HepG2 (cell line): ENCODE data around the gene PRRC2A. TPM values are rescaled to one million over a fixed set of nuclear protein-coding genes. Genes with fewer than 3 reads are reported as not detected.

Source experiments
- AGO1 ChIP-seq: fragments of 200-400 bp; formaldehyde crosslinking; IDR thresholded peaks from 2 replicates; pipeline ENCODE4 v1.6.1; 2017; ENCODE audit warnings: mild to moderate bottlenecking, low read depth, low read length, moderate library complexity; ENCODE audit not compliant: poor library complexity, severe bottlenecking
- AHR ChIP-seq: IDR thresholded peaks from 2 replicates; pipeline ENCODE4 v1.6.1; 2018; ENCODE audit warnings: missing genetic modification reagents, missing compliant biosample characterization
- ATF5 ChIP-seq: sonication (generic); formaldehyde crosslinking; IDR thresholded peaks from 2 replicates; pipeline ENCODE4 v1.4.0; 2020; ENCODE audit warnings: mild to moderate bottlenecking, low read depth, missing genetic modification reagents
- CBX2 ChIP-seq, 2 experiments: fragments of 200-600 bp in 1 of 2; sonication (generic); formaldehyde crosslinking in 1 of 2; IDR thresholded peaks; 2 replicates each; pipeline versions ENCODE4 v1.7.0 to v1.8.1; 2018 to 2022; ENCODE audit warnings: low read depth in 2 of 2, low read length in 1 of 2, mild to moderate bottlenecking in 1 of 2, missing genetic modification reagents in 1 of 2
- EP300 ChIP-seq, 3 experiments: sonication (generic) in 1 of 3; formaldehyde crosslinking in 1 of 3; IDR thresholded peaks; 2 replicates each; pipeline versions ENCODE4 v1.5.1 to v1.6.1; 2011 to 2020; ENCODE audit warnings: low read depth in 2 of 3, low read length in 2 of 3, borderline replicate concordance in 1 of 3, improper control_type of control experiment in 1 of 3, mild to moderate bottlenecking in 1 of 3, missing genetic modification reagents in 1 of 3, moderate library complexity in 1 of 3
- GPN1 ChIP-seq: sonication (generic); formaldehyde crosslinking; IDR thresholded peaks from 2 replicates; pipeline ENCODE4 v1.5.1; 2020; ENCODE audit warnings: missing genetic modification reagents, borderline replicate concordance
- KDM5B ChIP-seq: sonication (generic); formaldehyde crosslinking; IDR thresholded peaks from 2 replicates; pipeline ENCODE4 v1.4.0; 2020; ENCODE audit warnings: missing genetic modification reagents, mild to moderate bottlenecking, borderline replicate concordance
- KMT2B ChIP-seq: IDR thresholded peaks from 2 replicates; pipeline ENCODE4 v1.6.1; 2016; ENCODE audit warnings: missing genetic modification reagents, missing compliant biosample characterization
- MATR3 ChIP-seq: sonication (generic); formaldehyde crosslinking; IDR thresholded peaks from 2 replicates; pipeline ENCODE4 v1.4.0; 2020; ENCODE audit warnings: missing genetic modification reagents
- MBD4 ChIP-seq: IDR thresholded peaks from 2 replicates; pipeline ENCODE4 v1.6.1; 2012; ENCODE audit warnings: low read length, inconsistent platforms, borderline replicate concordance
- MZF1 ChIP-seq: sonication (generic); formaldehyde crosslinking; IDR thresholded peaks from 2 replicates; pipeline ENCODE4 v1.8.1; 2023; ENCODE audit warnings: mild to moderate bottlenecking, missing genetic modification reagents, borderline replicate concordance
- NCOR1 ChIP-seq: fragments of 200-600 bp; sonication (generic); IDR thresholded peaks from 2 replicates; pipeline ENCODE4 v1.7.0; 2017; ENCODE audit warnings: antibody characterized with exemption, low read length, borderline replicate concordance
- PBX3 ChIP-seq: sonication (generic); formaldehyde crosslinking; IDR thresholded peaks from 2 replicates; pipeline ENCODE4 v1.8.1; 2023; ENCODE audit warnings: missing genetic modification reagents, inconsistent platforms, borderline replicate concordance
- PHF5A ChIP-seq: IDR thresholded peaks from one replicate; pipeline ENCODE4 v1.6.1; 2018; ENCODE audit warnings: low read depth, missing genetic modification reagents; ENCODE audit not compliant: unreplicated experiment
- RNF219 ChIP-seq: sonication (generic); formaldehyde crosslinking; IDR thresholded peaks from 2 replicates; pipeline ENCODE4 v1.5.0; 2020; ENCODE audit warnings: mild to moderate bottlenecking, missing genetic modification reagents
- ZNF207 ChIP-seq: fragments of 450-650 bp; IDR thresholded peaks from 2 replicates; pipeline ENCODE4 v1.6.1; 2016; ENCODE audit warnings: antibody characterized with exemption, borderline replicate concordance
- ZNF33A ChIP-seq: sonication (generic); formaldehyde crosslinking; IDR thresholded peaks from 2 replicates; pipeline ENCODE4 v1.5.1; 2020; ENCODE audit warnings: missing genetic modification reagents, mild to moderate bottlenecking, moderate library complexity, borderline replicate concordance
- ZNF441 ChIP-seq: sonication (generic); formaldehyde crosslinking; IDR thresholded peaks from 2 replicates; pipeline ENCODE4 v1.7.0; 2021; ENCODE audit warnings: missing genetic modification reagents, borderline replicate concordance
- ZNF576 ChIP-seq: sonication (generic); formaldehyde crosslinking; IDR thresholded peaks from 2 replicates; pipeline ENCODE4 v1.4.0; 2020; ENCODE audit warnings: mild to moderate bottlenecking, missing genetic modification reagents
- ZNF782 ChIP-seq: sonication (generic); formaldehyde crosslinking; IDR thresholded peaks from 2 replicates; pipeline ENCODE4 v1.4.0; 2020; ENCODE audit warnings: missing genetic modification reagents, mild to moderate bottlenecking, borderline replicate concordance
- ZSCAN12 ChIP-seq: sonication (generic); formaldehyde crosslinking; IDR thresholded peaks from 2 replicates; pipeline ENCODE4 v1.9.0; 2021; ENCODE audit warnings: mild to moderate bottlenecking, missing genetic modification reagents
- polyA plus RNA-seq, 8 experiments: library from polyadenylated mRNA; depleted of rRNA in 3 of 8; stranded (reverse) in 7 of 8; unstranded in 1 of 8; fragments of >200 nt; fragmentation: Illumina TruSeq in 4 of 8; extraction: Trizol in 4 of 8; gene quantifications; 2 replicates each; pipeline versions ENCODE4 v1.2.1 to v1.2.3, GENCODE V29; 2011 to 2016; ENCODE audit warnings: low read depth in 4 of 8, missing spikeins in 1 of 8, mixed read lengths in 1 of 8; ENCODE audit not compliant: insufficient read depth in 1 of 8
- total RNA-seq, 5 experiments: library from RNA; depleted of rRNA; stranded (reverse); fragments of >200 nt; fragmentation: Illumina TruSeq; extraction: Trizol; gene quantifications; 2 replicates each; pipeline ENCODE4 v1.2.3, GENCODE V29; 2016; ENCODE audit warnings: low read depth in 1 of 5

Gene PRRC2A
- total and polyA plus RNA-seq, 2 of the 13 experiments (the other 11 are each of a cell fraction or from before 2014, with no cell fraction given), result 38.9 to 47.4 TPM

GRCh38 chr6:31655349-31656237 lies 35.1 kb downstream of the PRRC2A start, which contains the start of gene APOM (continued):
- TF ChIP-seq KMT2B (CRISPR knock-in tag), result peak; percentile 60; the same call in 1 of the 2 replicates
- no peak for TF ChIP-seq MBD4
- TF ChIP-seq MATR3 (CRISPR knock-in tag), result no peak
- peak; percentile 76; the same call in 1 of the 2 replicates for TF ChIP-seq ZNF782
- no peak for TF ChIP-seq GPN1
- TF ChIP-seq EP300 (IDR thresholded peaks at IDR 0.05; ENCODE audit: low read depth in 2 of 2, low read length in 2 of 2), result peak in 1 of 2 experiments; percentile 95; a peak in 2 of 4 replicates
- TF ChIP-seq EP300 (CRISPR knock-in tag; IDR thresholded peaks at IDR 0.05; ENCODE audit: borderline replicate concordance), result peak; percentile 81; the same call in 1 of the 2 replicates
- TF ChIP-seq AHR (CRISPR knock-in tag), result no peak; the same call in 1 of the 2 replicates
- TF ChIP-seq NCOR1, result peak; percentile 96
- TF ChIP-seq AGO1, result no peak
- TF ChIP-seq ZSCAN12 (CRISPR knock-in tag), result no peak
- no peak for TF ChIP-seq PBX3 (CRISPR knock-in tag)
- TF ChIP-seq ATF5 (CRISPR knock-in tag), result no peak
- TF ChIP-seq ZNF33A, result no peak
- peak; percentile 100 for TF ChIP-seq PHF5A (CRISPR knock-in tag)
- TF ChIP-seq ZNF207, result no peak
- peak; percentile 78; the same call in 1 of the 2 replicates for TF ChIP-seq KDM5B (CRISPR knock-in tag)
- peak; percentile 76; the same call in 1 of the 2 replicates for TF ChIP-seq ZNF441 (CRISPR knock-in tag)
- TF ChIP-seq RNF219, result peak; percentile 97
- TF ChIP-seq MZF1 (CRISPR knock-in tag), result no peak
- no peak for TF ChIP-seq CBX2 (IDR thresholded peaks at IDR 0.05; ENCODE audit: low read depth, low read length)
- TF ChIP-seq CBX2 (CRISPR knock-in tag; IDR thresholded peaks at IDR 0.05; ENCODE audit: low read depth), result no peak
- no peak for TF ChIP-seq ZNF576 (CRISPR knock-in tag)
